B cell (primary cell): ENCODE data around the gene SEMA4C. TPM values are rescaled to one million over a fixed set of nuclear protein-coding genes. Genes with fewer than 3 reads are reported as not detected.
A peak's percentile ranks its signal among the peaks of the same experiment; 100 is the strongest.

Experiments
- ATAC-seq: fragments of 200-7000 bp; cut with Tn5 transposase; one replicate; pipeline ENCODE4 v1.10.0; 2021; ENCODE audit warnings: low read depth, mild to moderate bottlenecking, moderate number of reproducible peaks, moderate library complexity
- CTCF ChIA-PET: fragments of 350-600 bp; sonication (Branson Sonifier 250); formaldehyde crosslinking; loops from one replicate; lab custom pipeline; 2021; ENCODE audit warnings: antibody characterized with exemption, inconsistent platforms; lab: Charles Lee
- POLR2A ChIA-PET: fragments of 350-600 bp; sonication (Branson Sonifier 250); formaldehyde crosslinking; loops from one replicate; lab custom pipeline; 2021; ENCODE audit warnings: antibody characterized with exemption; lab: Charles Lee
- DNase-seq: peaks from one replicate; pipeline ENCODE4 v3.0.0; 2013
- H2AFZ ChIP-seq: 2 replicates; pipeline ENCODE4 v1.6.1; 2012; ENCODE audit warnings: mild to moderate bottlenecking, low read depth, low read length; ENCODE audit not compliant: insufficient read depth, poor library complexity, severe bottlenecking
- H3K27ac ChIP-seq, 2 donors: 1 replicate in 1 of 2; 2 replicates in 1 of 2; pipeline ENCODE4 v1.5.1; 2012 to 2013; ENCODE audit warnings: low read length in 2 of 2, mild to moderate bottlenecking in 2 of 2, moderate library complexity in 1 of 2
- H3K27me3 ChIP-seq, 4 experiments: fragments of 200-600 bp in 1 of 4; sonication (generic) in 1 of 4; replicated peaks in 1 of 4; 1 replicate in 2 of 4; 2 replicates in 2 of 4; pipeline versions ENCODE4 v1.6.1 to v1.7.0; 2013 to 2016; ENCODE audit warnings: low read length in 3 of 4, mild to moderate bottlenecking in 2 of 4, mixed read lengths in 1 of 4, moderate library complexity in 1 of 4; ENCODE audit not compliant: insufficient read depth in 4 of 4, control insufficient read depth in 3 of 4; ENCODE audit errors: control extremely low read depth in 1 of 4
- H3K36me3 ChIP-seq, 2 experiments: replicated peaks in 1 of 2; 1 replicate in 1 of 2; 2 replicates in 1 of 2; pipeline versions ENCODE4 v1.6.1 to v1.7.1; 2013; ENCODE audit warnings: low read length in 1 of 2; ENCODE audit not compliant: insufficient read depth in 2 of 2, control insufficient read depth in 1 of 2; ENCODE audit errors: control extremely low read depth in 1 of 2, extremely low read depth in 1 of 2
- H3K4me1 ChIP-seq, 2 donors: fragments of 200-600 bp in 1 of 2; sonication (generic) in 1 of 2; 1 replicate in 1 of 2; 2 replicates in 1 of 2; pipeline versions ENCODE4 v1.5.1 to v1.6.1; 2013 to 2017; ENCODE audit warnings: low read length in 2 of 2; ENCODE audit not compliant: control insufficient read depth in 2 of 2, insufficient read depth in 2 of 2
- H3K4me2 ChIP-seq: replicated peaks from 2 replicates; pipeline ENCODE3; 2012; ENCODE audit warnings: mild to moderate bottlenecking, low read depth, low read length; ENCODE audit not compliant: poor library complexity, severe bottlenecking
- H3K4me3 ChIP-seq, 5 experiments: fragments of 200-600 bp in 1 of 5; sonication (generic) in 1 of 5; 1 replicate in 3 of 5; 2 replicates in 2 of 5; pipeline versions ENCODE4 v1.5.1 to v1.7.0; 2011 to 2016; ENCODE audit warnings: low read length in 4 of 5, mild to moderate bottlenecking in 4 of 5, low read depth in 2 of 5, control low read depth in 1 of 5, moderate library complexity in 1 of 5; ENCODE audit not compliant: insufficient read depth in 1 of 5; ENCODE audit errors: control extremely low read depth in 1 of 5, extremely low read depth in 1 of 5
- H3K79me2 ChIP-seq: fragments of 200-600 bp; sonication (generic); one replicate; pipeline ENCODE4 v1.6.0; 2016; ENCODE audit warnings: low read length; ENCODE audit not compliant: control insufficient read depth, insufficient read depth
- H3K9ac ChIP-seq: fragments of 200-600 bp; sonication (generic); 2 replicates; pipeline ENCODE4 v1.6.1; 2017; ENCODE audit warnings: mild to moderate bottlenecking, low read length, moderate library complexity
- H3K9me3 ChIP-seq, 3 donors: one replicate each; pipeline versions ENCODE4 v1.6.1 to v1.7.1; 2013; ENCODE audit warnings: low read length in 2 of 3; ENCODE audit not compliant: control insufficient read depth in 2 of 3, insufficient read depth in 1 of 3; ENCODE audit errors: control extremely low read depth in 1 of 3
- H4K20me1 ChIP-seq: 2 replicates; pipeline ENCODE4 v1.6.0; 2012; ENCODE audit warnings: mild to moderate bottlenecking, low read length; ENCODE audit not compliant: insufficient read depth, control insufficient read depth, poor library complexity, severe bottlenecking
- H3K27ac Mint-ChIP-seq: one replicate; pipeline ENCODE4 v1.8.0; 2021; ENCODE audit warnings: mixed read lengths
- H3K27me3 Mint-ChIP-seq: one replicate; pipeline ENCODE4 v1.8.0; 2021; ENCODE audit warnings: mixed read lengths
- H3K4me1 Mint-ChIP-seq: one replicate; pipeline ENCODE4 v1.8.0; 2021; ENCODE audit warnings: mixed read lengths
- H3K4me3 Mint-ChIP-seq: one replicate; pipeline ENCODE4 v1.8.0; 2021; ENCODE audit warnings: mixed read lengths
- H3K9me3 Mint-ChIP-seq: one replicate; pipeline ENCODE4 v1.8.0; 2022; ENCODE audit warnings: mixed read lengths; ENCODE audit not compliant: insufficient read depth
- EZH2 ChIP-seq: IDR thresholded peaks from 2 replicates; pipeline ENCODE4 v1.6.1; 2012; ENCODE audit warnings: borderline replicate concordance, low read depth, mild to moderate bottlenecking, moderate library complexity, low read length; ENCODE audit not compliant: insufficient read depth, poor library complexity, severe bottlenecking
- WGBS: methylation state at CpG from one replicate; pipeline ENCODE4 v1.1.5; 2013; ENCODE audit warnings: missing lambda C conversion rate; ENCODE audit not compliant: insufficient coverage; 5-methylcytosine and 5-hydroxymethylcytosine counted together
- intact Hi-C: fragments of 100-400 bp; cut with micrococcal nuclease; formaldehyde crosslinking; loops from one replicate; pipeline ENCODE4 v1.10.0; 2022
- polyA plus RNA-seq: library from polyadenylated mRNA; depleted of rRNA; stranded (reverse); fragments of >200 nt; gene quantifications from 2 replicates; pipeline ENCODE4 v1.2.3, GENCODE V29; 2012
- total RNA-seq, 2 donors: library from RNA; stranded (reverse); fragments of 120-200 nt in 1 of 2; gene quantifications; 1 replicate in 1 of 2; 2 replicates in 1 of 2; pipeline versions ENCODE4 v1.2.3 to v1.2.4, GENCODE V29; 2013 to 2022
- TF ChIP-seq, protein P1 (sequence below): fragments of 200-600 bp; IDR thresholded peaks from one replicate; pipeline ENCODE4 v1.8.0; 2022; ENCODE audit warnings: antibody characterized with exemption, mild to moderate bottlenecking

Gene SEMA4C
- total and polyA plus RNA-seq, 2 donors (not counting 1 experiment from before 2014, with no cell fraction given): 0.28 to 0.94 TPM

DNA sequence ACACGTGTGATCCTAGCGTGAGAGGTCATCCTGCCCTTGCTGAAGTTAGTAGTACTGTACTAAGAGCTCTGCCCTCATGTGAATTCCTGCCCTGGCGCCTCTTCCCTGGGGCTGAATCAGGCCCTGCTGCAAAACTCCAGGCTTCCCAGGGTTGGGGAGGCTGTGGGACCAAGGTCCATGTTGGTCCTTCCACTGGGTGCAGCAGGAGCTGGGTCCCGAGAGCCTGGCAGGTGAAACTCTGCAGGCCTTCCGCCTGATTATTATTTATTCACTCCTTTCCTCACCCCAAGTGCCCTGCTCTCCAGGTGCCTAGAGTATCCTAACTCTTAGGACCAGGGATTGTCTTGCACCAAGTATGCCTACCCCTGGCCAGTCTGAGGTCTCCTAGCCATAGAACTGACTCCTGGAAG is 59.1 kb downstream of the SEMA4C start:
- Histone ChIP-seq H3K27me3 (no peaks in the 10 kb centered on the region), H3K9me3 (no peaks in the 10 kb centered on the region), H3K79me2 (no peaks in the 10 kb centered on the region), H3K27ac (no peak overlapping the region), H3K4me3 (no peak overlapping the region), H4K20me1 (no peaks in the 10 kb centered on the region), H3K36me3 (peaks cover 0 to 29% of the 10 kb centered on the region in 2 experiments), H3K4me1 (peaks cover 20 to 26% of the 10 kb centered on the region in 2 donors), H3K9ac (no peak overlapping the region), H3K4me2 (no peak overlapping the region), H2AFZ (no peak overlapping the region)
- no peak for TF ChIP-seq EZH2
- TF ChIP-seq, protein P1, sequence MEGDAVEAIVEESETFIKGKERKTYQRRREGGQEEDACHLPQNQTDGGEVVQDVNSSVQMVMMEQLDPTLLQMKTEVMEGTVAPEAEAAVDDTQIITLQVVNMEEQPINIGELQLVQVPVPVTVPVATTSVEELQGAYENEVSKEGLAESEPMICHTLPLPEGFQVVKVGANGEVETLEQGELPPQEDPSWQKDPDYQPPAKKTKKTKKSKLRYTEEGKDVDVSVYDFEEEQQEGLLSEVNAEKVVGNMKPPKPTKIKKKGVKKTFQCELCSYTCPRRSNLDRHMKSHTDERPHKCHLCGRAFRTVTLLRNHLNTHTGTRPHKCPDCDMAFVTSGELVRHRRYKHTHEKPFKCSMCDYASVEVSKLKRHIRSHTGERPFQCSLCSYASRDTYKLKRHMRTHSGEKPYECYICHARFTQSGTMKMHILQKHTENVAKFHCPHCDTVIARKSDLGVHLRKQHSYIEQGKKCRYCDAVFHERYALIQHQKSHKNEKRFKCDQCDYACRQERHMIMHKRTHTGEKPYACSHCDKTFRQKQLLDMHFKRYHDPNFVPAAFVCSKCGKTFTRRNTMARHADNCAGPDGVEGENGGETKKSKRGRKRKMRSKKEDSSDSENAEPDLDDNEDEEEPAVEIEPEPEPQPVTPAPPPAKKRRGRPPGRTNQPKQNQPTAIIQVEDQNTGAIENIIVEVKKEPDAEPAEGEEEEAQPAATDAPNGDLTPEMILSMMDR: no peak
- ChIA-PET POLR2A (no interaction called here), CTCF (interaction anchor here (1.7 kb wide), 1 partner anchor 47 kb away, joined by 5 read pairs; the partner anchor contains the start of gene ANKRD39)
- no peak for ATAC-seq
- intact Hi-C loops: no loop called here
- H3K4me1 Mint-ChIP-seq: peaks cover 32% of the 10 kb centered on the region
- peak overlapping the region; percentile 37 for H3K27ac Mint-ChIP-seq
- no peaks in the 10 kb centered on the region for H3K27me3 Mint-ChIP-seq
- 100% methylated on average over 4 of the region's 5 CpGs for WGBS
- H3K9me3 Mint-ChIP-seq: no peaks in the 10 kb centered on the region
- no peak for DNase-seq
- no peak overlapping the region for H3K4me3 Mint-ChIP-seq

DNA sequence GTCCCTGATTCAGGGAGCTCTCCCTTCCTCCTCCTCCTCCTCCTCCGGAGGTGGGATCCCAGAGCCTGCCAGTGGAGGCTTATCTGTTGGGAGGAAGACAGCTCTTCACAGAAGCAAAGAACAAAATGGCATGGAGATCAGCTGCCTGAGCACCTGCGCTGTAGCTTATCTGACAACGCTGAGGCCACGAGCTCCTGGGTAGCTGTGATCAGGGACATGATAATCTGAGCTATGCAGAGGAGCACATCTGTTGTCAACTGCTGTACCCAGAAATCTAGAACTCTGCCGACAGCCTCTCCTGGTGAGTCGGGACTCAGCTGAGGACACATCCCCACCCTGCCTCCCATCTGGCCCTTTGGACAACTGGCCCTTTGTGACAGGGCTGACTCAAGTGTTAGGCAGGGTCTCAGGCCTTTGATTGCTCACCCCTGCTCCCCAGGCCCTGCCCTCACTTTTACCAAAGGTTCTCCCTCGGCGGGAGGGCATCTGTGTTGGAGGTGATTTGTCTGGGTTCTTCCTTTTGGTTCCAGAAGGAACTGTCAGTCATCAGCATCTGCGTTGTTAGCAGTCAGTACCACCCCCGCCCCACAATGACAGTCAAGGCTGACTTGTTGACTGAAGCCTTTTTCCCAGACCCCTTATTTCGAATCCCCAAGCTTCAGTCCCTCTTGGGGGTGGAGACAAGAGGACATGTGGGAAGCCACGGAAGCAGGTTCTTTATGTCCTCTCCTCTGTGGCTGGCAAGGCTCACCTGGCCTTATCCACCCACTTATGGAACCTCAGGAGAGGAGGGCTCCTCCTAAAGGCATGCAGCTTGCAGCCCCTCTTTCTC is 59.7 kb downstream of the SEMA4C start:
- ChIA-PET CTCF (interaction anchor here (1.0 to 1.7 kb wide), 2 partner anchors 17 to 48 kb away, joined by 4 to 5 read pairs; partner anchors contain the start of gene ANKRD39), POLR2A (no interaction called here)
- Mint-ChIP-seq H3K27ac (peak overlapping the region; percentile 20), H3K9me3 (no peaks in the 10 kb centered on the region), H3K4me3 (no peak overlapping the region), H3K4me1 (peaks cover 27% of the 10 kb centered on the region), H3K27me3 (no peaks in the 10 kb centered on the region)
- no peaks in the 10 kb centered on the region for H3K9me3 ChIP-seq
- peaks cover 18 to 22% of the 10 kb centered on the region in 2 donors for H3K4me1 ChIP-seq
- no peak overlapping the region for H3K9ac ChIP-seq
- no peak for TF ChIP-seq EZH2
- TF ChIP-seq, protein P1: no peak
- no peak overlapping the region for H2AFZ ChIP-seq
- no peak overlapping the region for H3K4me2 ChIP-seq
- H4K20me1 ChIP-seq: no peaks in the 10 kb centered on the region
- H3K4me3 ChIP-seq: no peak overlapping the region
- ATAC-seq (no peak), DNase-seq (no peak)
- H3K36me3 ChIP-seq: peaks cover 0 to 29% of the 10 kb centered on the region in 2 experiments
- intact Hi-C loops: no loop called here
- no peaks in the 10 kb centered on the region for H3K27me3 ChIP-seq
- WGBS: 96% methylated on average over 8 of the region's 12 CpGs
- H3K27ac ChIP-seq: no peak overlapping the region
- no peaks in the 10 kb centered on the region for H3K79me2 ChIP-seq
